ENCODE results near the gene HDAC4.

- TF ChIP-seq POLR2A (IDR thresholded peaks at IDR 0.05), result no peak
- TF ChIP-seq CTCF (IDR thresholded peaks at IDR 0.05), result no peak
- no peak for TF ChIP-seq EP300 (IDR thresholded peaks at IDR 0.05)
These were observed 125.7 kb downstream of the HDAC4 start for GRCh38 chr2:239275044-239275685.
